ENCODE results near the gene SULT1C2. TPM values are rescaled to one million over a fixed set of nuclear protein-coding genes. Genes with fewer than 3 reads are reported as not detected.

The SULT1C2 gene
- total and polyA plus RNA-seq, 10 of the 15 experiments (the other 5 are each of a cell fraction or from before 2014, with no cell fraction given): 0.03 to 0.07 (median 0.04) TPM; not detected in 7

- TF ChIP-seq KDM1A (IDR thresholded peaks at IDR 0.05; ENCODE audit: borderline replicate concordance) (no peak), MXI1 (IDR thresholded peaks at IDR 0.05; ENCODE audit: low read depth, low read length) (no peak), ZBTB11 (CRISPR knock-in tag; IDR thresholded peaks at IDR 0.05) (no peak), ZBED1 (IDR thresholded peaks at IDR 0.05; ENCODE audit: borderline replicate concordance) (no peak), CUX1 (IDR thresholded peaks at IDR 0.05; ENCODE audit: insufficient replicate concordance, low read depth, low read length) (no peak), IKZF2 (IDR thresholded peaks at IDR 0.05) (no peak), USF2 (IDR thresholded peaks at IDR 0.05; ENCODE audit: borderline replicate concordance, low read depth, low read length) (no peak), CHD2 (IDR thresholded peaks at IDR 0.05; ENCODE audit: borderline replicate concordance, low read depth, low read length) (no peak)
- intact Hi-C loops (cut with micrococcal nuclease; ENCODE audit: unreplicated experiment) (no loop called here), in situ Hi-C loops (cut with MboI) (no loop called here)
- ChIA-PET RAD21 (ENCODE audit: unreplicated experiment) (no interaction called here), POLR2A (no interaction called here), CTCF (interaction anchor here (0.9 to 1.6 kb wide), 3 partner anchors 130 to 291 kb away, joined by 3 to 4 read pairs (median 4); no protein-coding TSS in a partner anchor), SMC1A (ENCODE audit: uncharacterized antibody, unreplicated experiment) (interaction anchor here (0.8 kb wide), 1 partner anchor 239 kb away, joined by 3 read pairs; no protein-coding TSS in a partner anchor)
- peaks cover 0 to 7% of the 10 kb centered on the region in 2 experiments; a peak in 1 of 4 replicates for H3K27me3 ChIP-seq (replicated peaks in 1 of 2; ENCODE audit: control insufficient read depth in 2 of 2, insufficient read depth in 2 of 2, low read length in 1 of 2)
- no TSS peak for BruUV-seq (replicated peaks)
- ATAC-seq (no peak), FAIRE-seq (no peak), DNase-seq (ENCODE audit: low read depth, low spot score) (no peak)
- no peaks in the 10 kb centered on the region for H3K79me2 ChIP-seq (ENCODE audit: control insufficient read depth, insufficient read depth, low read length)
- no peak overlapping the region for H3K4me2 ChIP-seq (ENCODE audit: control insufficient read depth, insufficient read depth)
- WGBS (ENCODE audit: insufficient coverage, insufficient replicate concordance, low lambda C conversion rate, missing lambda C conversion rate): 29% methylated on average over 3 of the region's 3 CpGs
- H4K20me1 ChIP-seq (ENCODE audit: control insufficient read depth, insufficient read depth): no peaks in the 10 kb centered on the region
- no peak overlapping the region for H3K27ac ChIP-seq (ENCODE audit: control insufficient read depth, insufficient read depth)
- no peaks in the 10 kb centered on the region for H3K9me3 ChIP-seq (replicated peaks; ENCODE audit: control insufficient read depth, insufficient read depth, low read length)
- no peaks in the 10 kb centered on the region for H3K36me3 ChIP-seq (ENCODE audit: control insufficient read depth in 2 of 2, insufficient read depth in 2 of 2, low read length in 1 of 2)
- H3K4me3 ChIP-seq: no peak overlapping the region
- no peak overlapping the region for H3K9ac ChIP-seq (ENCODE audit: control insufficient read depth, insufficient read depth, low read length)
- H3K4me1 ChIP-seq (ENCODE audit: control insufficient read depth, insufficient read depth, low read length): no peaks in the 10 kb centered on the region
- no peak overlapping the region for H2AFZ ChIP-seq (ENCODE audit: control insufficient read depth, low read depth, low read length)
These were observed 57.3 kb downstream of the SULT1C2 start for GRCh38 chr2:108345951-108346350.
